Keratinocyte (primary cell): ENCODE measurements around the gene PARD3B. TPM values are rescaled to one million over a fixed set of nuclear protein-coding genes. Genes with fewer than 3 reads are reported as not detected.

Experiments used
- DNase-seq: peaks from one replicate; pipeline ENCODE4 v3.0.0-alpha.2; 2011; ENCODE audit warnings: low read depth, missing footprints, low spot score
- FAIRE-seq: peaks from 2 replicates; lab custom pipeline; 2011; peaks lifted over from hg19 to GRCh38; lab: Jason Lieb, UNC
- H2AFZ ChIP-seq: 2 replicates; pipeline ENCODE4 v1.6.0; 2012; ENCODE audit warnings: low read length, control low read depth, inconsistent platforms; ENCODE audit not compliant: control insufficient read depth
- H3K27ac ChIP-seq: 2 replicates; pipeline ENCODE4 v1.5.1; 2011; ENCODE audit warnings: low read length; ENCODE audit not compliant: control insufficient read depth, insufficient read depth
- H3K27me3 ChIP-seq: 3 replicates; pipeline ENCODE4 v1.6.0; 2011; ENCODE audit warnings: low read length; ENCODE audit not compliant: control insufficient read depth, insufficient read depth; ENCODE audit errors: extremely low read depth
- H3K36me3 ChIP-seq, 2 experiments: 2 replicates in 1 of 2; 3 replicates in 1 of 2; pipeline ENCODE4 v1.5.1; 2011; ENCODE audit warnings: low read length in 2 of 2, mild to moderate bottlenecking in 1 of 2; ENCODE audit not compliant: control insufficient read depth in 2 of 2, insufficient read depth in 2 of 2; ENCODE audit errors: extremely low read depth in 1 of 2
- H3K4me1 ChIP-seq: 3 replicates; pipeline ENCODE4 v1.5.1; 2011; ENCODE audit warnings: low read length; ENCODE audit not compliant: control insufficient read depth, insufficient read depth; ENCODE audit errors: extremely low read depth
- H3K4me2 ChIP-seq: 3 replicates; pipeline ENCODE4 v1.6.0; 2011; ENCODE audit warnings: low read depth, low read length; ENCODE audit not compliant: control insufficient read depth, insufficient read depth; ENCODE audit errors: extremely low read depth
- H3K4me3 ChIP-seq, 3 experiments: fragments of 200-600 bp in 1 of 3; sonication (generic) in 1 of 3; 2 replicates in 2 of 3; 3 replicates in 1 of 3; pipeline ENCODE4 v1.5.1; 2011 to 2016; ENCODE audit warnings: low read length in 3 of 3, mild to moderate bottlenecking in 3 of 3, control low read depth in 2 of 3, inconsistent platforms in 1 of 3, low read depth in 1 of 3, mixed read lengths in 1 of 3, mixed run types in 1 of 3, moderate library complexity in 1 of 3; ENCODE audit not compliant: control insufficient read depth in 2 of 3, insufficient read depth in 2 of 3; ENCODE audit errors: extremely low read depth in 1 of 3
- H3K79me2 ChIP-seq: 2 replicates; pipeline ENCODE4 v1.6.0; 2012; ENCODE audit warnings: low read length; ENCODE audit not compliant: control insufficient read depth, insufficient read depth
- H3K9ac ChIP-seq: 3 replicates; pipeline ENCODE4 v1.6.0; 2011; ENCODE audit warnings: low read length; ENCODE audit not compliant: control insufficient read depth, insufficient read depth; ENCODE audit errors: extremely low read depth
- H3K9me1 ChIP-seq: 3 replicates; pipeline ENCODE4 v1.6.0; 2011; ENCODE audit warnings: low read length; ENCODE audit not compliant: control insufficient read depth, insufficient read depth; ENCODE audit errors: extremely low read depth
- H3K9me3 ChIP-seq: 2 replicates; pipeline ENCODE4 v1.5.1; 2012; ENCODE audit warnings: low read depth, low read length; ENCODE audit not compliant: control insufficient read depth
- H4K20me1 ChIP-seq: 3 replicates; pipeline ENCODE4 v1.6.0; 2011; ENCODE audit warnings: low read length; ENCODE audit not compliant: control insufficient read depth, insufficient read depth; ENCODE audit errors: extremely low read depth
- EZH2 ChIP-seq: IDR thresholded peaks from one replicate; pipeline ENCODE4 v1.6.1; 2012; ENCODE audit warnings: inconsistent platforms, mild to moderate bottlenecking, low read length, moderate library complexity
- dilution Hi-C: fragments of 300-500 bp; cut with MboI; formaldehyde crosslinking; loops from one replicate; pipeline ENCODE4 v1.7.0; 2020; ENCODE audit warnings: low sequenced_read_pairs; ENCODE audit not compliant: extremely low pct_ligation_motif_present
- polyA plus RNA-seq, 5 experiments: library from polyadenylated mRNA; depleted of rRNA in 3 of 5; stranded (reverse) in 3 of 5; stranded (forward) in 1 of 5; unstranded in 1 of 5; fragments of >200 nt; gene quantifications; 1 replicate in 1 of 5; 2 replicates in 3 of 5; 3 replicates in 1 of 5; pipeline versions ENCODE4 v1.2.1 to v1.2.3, GENCODE V29; 2011 to 2012; ENCODE audit warnings: missing spikeins in 2 of 5, low read depth in 1 of 5, low replicate concordance in 1 of 5
- TF ChIP-seq, protein P1 (sequence below), 3 experiments: IDR thresholded peaks in 1 of 3; conservative IDR thresholded peaks in 1 of 3; optimal IDR thresholded peaks in 1 of 3; 2 replicates in 2 of 3; 3 replicates in 1 of 3; pipeline versions ENCODE3 to v1.5.1; 2011; ENCODE audit warnings: low read length in 3 of 3, mild to moderate bottlenecking in 3 of 3, moderate library complexity in 2 of 3, control low read depth in 1 of 3, inconsistent platforms in 1 of 3; ENCODE audit not compliant: insufficient read depth in 2 of 3; ENCODE audit errors: extremely low read depth in 1 of 3

Gene PARD3B
- polyA plus RNA-seq, 1 donor (not counting 4 experiments of a cell fraction or from before 2014, with no cell fraction given): 1.2 TPM

- TF ChIP-seq, protein P1, sequence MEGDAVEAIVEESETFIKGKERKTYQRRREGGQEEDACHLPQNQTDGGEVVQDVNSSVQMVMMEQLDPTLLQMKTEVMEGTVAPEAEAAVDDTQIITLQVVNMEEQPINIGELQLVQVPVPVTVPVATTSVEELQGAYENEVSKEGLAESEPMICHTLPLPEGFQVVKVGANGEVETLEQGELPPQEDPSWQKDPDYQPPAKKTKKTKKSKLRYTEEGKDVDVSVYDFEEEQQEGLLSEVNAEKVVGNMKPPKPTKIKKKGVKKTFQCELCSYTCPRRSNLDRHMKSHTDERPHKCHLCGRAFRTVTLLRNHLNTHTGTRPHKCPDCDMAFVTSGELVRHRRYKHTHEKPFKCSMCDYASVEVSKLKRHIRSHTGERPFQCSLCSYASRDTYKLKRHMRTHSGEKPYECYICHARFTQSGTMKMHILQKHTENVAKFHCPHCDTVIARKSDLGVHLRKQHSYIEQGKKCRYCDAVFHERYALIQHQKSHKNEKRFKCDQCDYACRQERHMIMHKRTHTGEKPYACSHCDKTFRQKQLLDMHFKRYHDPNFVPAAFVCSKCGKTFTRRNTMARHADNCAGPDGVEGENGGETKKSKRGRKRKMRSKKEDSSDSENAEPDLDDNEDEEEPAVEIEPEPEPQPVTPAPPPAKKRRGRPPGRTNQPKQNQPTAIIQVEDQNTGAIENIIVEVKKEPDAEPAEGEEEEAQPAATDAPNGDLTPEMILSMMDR (optimal IDR thresholded peaks at IDR 0.05 in 1 of 3, IDR thresholded peaks at IDR 0.05 in 1 of 3, conservative IDR thresholded peaks at IDR 0.05 in 1 of 3; ENCODE audit: extremely low read depth in 1 of 3, insufficient read depth in 2 of 3, low read length in 3 of 3): no peak
- no peak for TF ChIP-seq EZH2
- H3K36me3 ChIP-seq: no peaks in the 10 kb centered on the region
- H3K27me3 ChIP-seq: no peaks in the 10 kb centered on the region
- no peak for FAIRE-seq
- H4K20me1 ChIP-seq: no peaks in the 10 kb centered on the region
- H3K79me2 ChIP-seq: no peaks in the 10 kb centered on the region
- no peak overlapping the region for H3K4me2 ChIP-seq
- H3K27ac ChIP-seq: no peak overlapping the region
- no peak overlapping the region for H2AFZ ChIP-seq
- no peaks in the 10 kb centered on the region for H3K9me3 ChIP-seq
- dilution Hi-C loops: no loop called here
- no peaks in the 10 kb centered on the region for H3K9me1 ChIP-seq
- H3K4me1 ChIP-seq: no peaks in the 10 kb centered on the region
- no peak for DNase-seq
- no peak overlapping the region for H3K9ac ChIP-seq
- H3K4me3 ChIP-seq: no peak overlapping the region
These were observed 457.1 kb downstream of the PARD3B start for GRCh38 chr2:205002390-205002789.

DNA sequence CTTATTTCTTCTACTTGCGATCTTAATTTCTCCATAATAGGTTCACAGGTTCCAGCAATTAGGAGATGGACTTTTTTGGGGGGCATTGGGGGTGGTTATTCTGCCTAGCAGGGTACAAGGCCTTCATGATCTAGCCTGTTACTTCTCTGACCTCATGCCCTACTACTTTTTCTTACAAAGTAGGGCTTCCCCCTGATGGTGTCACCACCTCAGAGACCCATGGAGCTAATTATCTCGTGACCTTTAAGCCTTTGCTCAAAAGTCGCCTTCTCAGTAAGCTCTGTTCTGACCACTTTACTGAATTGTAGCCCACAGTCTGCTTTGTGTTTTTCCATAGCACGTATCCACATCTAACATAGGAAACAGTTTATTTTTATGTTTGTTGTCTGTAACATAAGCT lies 458.0 kb downstream of the PARD3B start:
- no peak overlapping the region for H2AFZ ChIP-seq
- no peak overlapping the region for H3K27ac ChIP-seq
- no peaks in the 10 kb centered on the region for H3K4me1 ChIP-seq
- no peaks in the 10 kb centered on the region for H3K79me2 ChIP-seq
- no peaks in the 10 kb centered on the region for H3K27me3 ChIP-seq
- dilution Hi-C loops: no loop called here
- DNase-seq (no peak), FAIRE-seq (no peak)
- H3K9me1 ChIP-seq: no peaks in the 10 kb centered on the region
- TF ChIP-seq EZH2: no peak
- TF ChIP-seq, protein P1 (optimal IDR thresholded peaks at IDR 0.05 in 1 of 3, IDR thresholded peaks at IDR 0.05 in 1 of 3, conservative IDR thresholded peaks at IDR 0.05 in 1 of 3; ENCODE audit: extremely low read depth in 1 of 3, insufficient read depth in 2 of 3, low read length in 3 of 3): no peak
- no peaks in the 10 kb centered on the region for H4K20me1 ChIP-seq
- no peaks in the 10 kb centered on the region for H3K36me3 ChIP-seq
- H3K9ac ChIP-seq: no peak overlapping the region
- H3K9me3 ChIP-seq: no peaks in the 10 kb centered on the region
- H3K4me2 ChIP-seq: no peak overlapping the region
- no peak overlapping the region for H3K4me3 ChIP-seq
